HG02763 (cell line): ENCODE data around the gene STK4.
"Not testable (repeated sequence)": the region's sequence is repeated elsewhere in the genome, so short reads cannot be mapped to it uniquely, and the experiment has no call there.

Experiments
- ATAC-seq: cut with Tn5 transposase; IDR thresholded peaks from one replicate; pipeline ENCODE4 v1.9.1; 2021; ENCODE audit warnings: mild to moderate bottlenecking, moderate library complexity; ENCODE audit not compliant: unreplicated experiment

STK4 gene

GRCh38 chr20:45051204-45052060 lies 85.1 kb downstream of the STK4 start:
- ATAC-seq, result no peak

GRCh38 chr20:45052698-45053429 lies 86.6 kb downstream of the STK4 start:
- peak; percentile 55 for ATAC-seq

DNA sequence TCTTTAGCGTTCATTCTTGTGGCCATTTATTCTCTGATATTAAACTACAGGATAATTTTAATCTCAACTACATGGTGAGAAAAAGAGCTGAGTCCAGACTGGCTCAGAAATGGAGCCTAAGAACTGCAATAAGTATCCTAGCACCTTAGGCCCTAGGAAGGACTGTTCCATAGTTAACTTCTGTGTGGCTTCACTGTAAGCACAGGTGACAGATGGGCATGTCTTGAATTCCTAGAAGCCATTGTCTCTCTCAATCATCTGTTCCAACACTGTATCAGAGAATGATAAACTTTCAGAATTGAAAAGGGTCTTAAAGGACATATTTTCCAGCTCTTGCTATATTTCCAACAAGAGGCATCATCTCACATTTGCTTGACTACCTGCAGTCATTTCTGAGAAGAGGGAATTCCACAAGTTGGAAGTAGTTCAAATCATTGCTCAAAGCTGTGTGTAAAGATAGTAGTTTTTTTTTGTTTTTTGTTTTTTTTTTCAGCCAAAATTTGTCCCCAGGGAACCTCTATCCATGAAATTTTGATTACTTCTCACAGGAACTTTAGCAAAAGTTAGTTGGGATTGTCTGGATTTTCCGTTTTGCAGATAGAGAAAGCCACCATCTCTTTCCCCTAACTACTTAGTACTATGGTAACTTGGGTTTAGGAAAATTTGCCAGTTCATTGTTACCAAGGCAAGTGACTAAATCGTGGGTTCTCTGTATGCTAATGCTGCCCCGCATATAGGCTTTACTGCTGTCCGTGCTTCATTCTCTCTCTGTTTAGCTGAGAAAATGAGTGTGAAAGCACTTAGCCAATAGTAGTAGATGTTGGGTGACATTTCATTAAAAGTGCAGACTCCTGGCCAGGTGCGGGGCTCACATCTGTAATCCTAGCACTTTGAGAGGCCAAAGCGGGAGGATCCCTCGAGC lies 87.4 kb downstream of the STK4 start:
- no peak for ATAC-seq

DNA sequence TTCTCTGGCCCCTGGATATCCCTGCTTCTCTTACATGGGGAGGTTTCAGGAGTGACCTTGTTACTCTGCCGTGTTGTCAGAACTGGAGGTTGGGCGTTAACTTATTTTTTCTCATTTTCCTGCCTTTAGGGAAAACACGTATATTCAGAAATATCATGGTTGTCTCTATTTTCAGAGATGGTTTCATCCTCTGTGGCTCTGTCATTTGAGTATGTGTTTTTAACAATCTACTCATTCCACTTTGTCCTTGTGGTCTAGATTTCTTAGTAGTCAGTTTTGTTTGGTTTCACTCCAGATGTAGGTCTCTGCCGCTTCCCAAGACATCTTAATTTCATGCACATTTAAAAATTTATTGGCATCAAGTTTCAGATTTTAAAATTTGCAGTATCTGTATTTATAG lies 88.7 kb downstream of the STK4 start:
- no peak for ATAC-seq

DNA sequence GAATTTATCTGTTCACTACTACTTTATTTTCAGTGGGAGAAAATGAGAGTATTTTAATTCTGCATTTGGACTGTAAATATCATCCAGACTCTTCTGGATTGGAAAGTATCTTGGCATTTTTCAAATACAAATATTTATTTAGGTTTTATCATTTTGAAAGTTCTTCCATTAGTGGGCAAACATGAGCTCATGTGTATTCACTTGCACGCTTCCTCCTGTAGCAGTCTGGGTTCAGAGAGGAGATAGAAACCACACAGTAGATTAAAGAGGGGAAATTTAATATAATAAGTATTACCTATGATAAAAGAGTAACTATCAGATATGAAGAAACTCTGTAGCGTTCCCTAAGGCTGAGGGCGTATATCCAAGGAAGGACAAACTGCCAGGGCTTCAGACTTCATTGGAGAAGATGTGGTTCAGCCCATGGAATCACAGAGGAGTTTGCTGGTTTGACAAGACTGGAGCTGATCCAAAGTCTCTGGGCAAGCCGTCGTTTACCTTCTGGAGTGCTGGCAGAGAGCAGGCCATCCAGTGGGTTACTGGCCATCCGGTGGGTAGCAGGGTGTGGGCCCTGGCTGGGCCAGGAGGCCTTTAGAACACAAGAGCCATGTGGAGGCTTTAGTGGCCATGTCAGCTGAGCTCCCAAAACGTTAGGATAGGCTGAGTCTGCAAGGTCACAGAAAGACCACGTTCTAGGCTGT lies 90.3 kb downstream of the STK4 start:
- ATAC-seq, result no peak

GRCh38 chr20:45058168-45058850 lies 92.0 kb downstream of the STK4 start:
- ATAC-seq, result no peak

DNA sequence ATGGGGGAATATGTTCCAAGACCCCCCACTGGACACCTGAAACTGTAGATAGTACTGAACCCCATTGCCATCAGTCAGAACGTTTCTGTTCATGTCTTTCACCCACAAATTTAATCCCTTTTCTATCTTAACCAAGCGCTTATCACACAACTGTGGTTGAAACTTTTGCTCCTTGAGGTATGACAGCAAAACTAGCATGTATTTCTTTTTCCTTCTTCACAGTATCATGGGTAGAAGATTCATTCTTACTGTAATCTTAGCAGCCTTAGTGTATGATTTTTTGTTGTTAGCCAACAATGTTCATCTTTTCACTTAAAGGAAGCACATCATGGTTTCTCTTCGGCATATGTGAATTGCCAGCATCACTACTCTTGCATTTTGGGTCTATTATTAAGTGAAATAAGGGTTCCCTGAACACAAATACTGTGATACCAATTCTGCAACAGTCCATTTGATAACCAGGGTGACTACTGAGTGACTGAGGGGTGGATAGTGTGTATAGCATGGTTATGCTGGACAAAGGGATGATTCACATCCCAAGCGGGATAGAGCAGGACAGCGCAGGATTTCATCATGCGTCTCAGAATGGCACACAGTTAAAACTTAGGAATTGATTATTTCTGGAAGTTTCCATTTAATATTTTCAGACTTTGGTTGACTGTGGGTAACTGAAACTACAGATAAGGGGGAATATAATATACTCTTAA lies 92.9 kb downstream of the STK4 start:
- no peak for ATAC-seq

DNA sequence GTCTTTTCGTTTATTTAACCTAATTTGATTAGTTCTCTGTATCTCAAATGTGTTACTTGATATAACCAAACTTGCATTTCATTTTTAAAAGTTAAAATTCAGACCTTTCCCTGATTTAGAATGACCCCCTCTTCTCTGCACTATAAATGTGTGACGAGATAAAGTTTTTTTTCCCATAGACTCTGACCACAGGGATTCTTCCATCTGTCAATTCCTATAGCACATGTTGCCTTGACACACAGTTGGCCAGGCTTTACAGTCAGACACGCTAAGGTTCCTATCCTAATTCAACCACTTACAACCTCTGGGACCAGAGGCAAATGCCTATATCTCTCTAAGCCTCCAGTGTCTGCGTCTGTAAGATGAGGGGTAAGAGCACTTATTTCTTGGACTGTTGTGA lies 94.0 kb downstream of the STK4 start:
- ATAC-seq, result no peak

- no peak for ATAC-seq
Observed at GRCh38 chr20:45061244-45061643, 94.9 kb downstream of the STK4 start.

DNA sequence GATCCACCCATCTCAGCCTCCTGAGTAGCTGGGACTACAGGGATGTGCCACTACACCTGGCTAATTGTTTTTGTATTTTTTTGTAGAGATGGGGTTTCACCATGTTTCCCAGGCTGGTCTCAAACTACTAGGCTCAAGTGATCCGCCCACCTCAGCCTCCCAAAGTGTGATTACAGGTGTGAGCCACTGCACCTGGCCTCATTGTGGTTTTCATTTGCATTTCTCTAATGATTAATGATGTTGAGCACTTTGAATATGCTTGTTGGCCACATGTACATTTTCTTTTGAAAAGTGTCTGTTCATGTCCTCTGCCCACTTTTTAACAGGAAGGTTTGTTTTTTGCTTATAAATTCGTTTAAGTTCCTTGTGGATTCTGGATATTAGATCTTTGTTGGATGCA lies 96.8 kb downstream of the STK4 start:
- not testable (repeated sequence) for ATAC-seq

DNA sequence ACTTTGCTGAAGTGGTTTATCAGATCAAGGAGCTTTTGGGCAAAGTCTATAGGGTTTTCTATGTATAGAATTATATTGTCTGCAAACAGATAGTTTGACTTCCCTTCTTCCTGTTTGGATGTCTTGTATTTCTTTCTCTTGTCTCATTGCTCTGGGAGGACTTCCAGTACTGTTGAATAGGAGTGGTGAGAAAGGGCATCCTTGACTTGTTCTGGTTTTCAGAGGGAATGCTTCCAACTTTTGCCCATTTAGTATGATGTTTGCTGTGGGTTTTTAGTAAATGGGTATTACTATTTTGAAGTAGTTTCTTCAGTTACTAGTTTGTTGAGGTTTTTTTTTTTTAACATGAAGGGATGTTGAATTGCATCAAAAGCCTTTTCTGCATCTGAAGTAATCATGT lies 98.5 kb downstream of the STK4 start:
- ATAC-seq, result no peak

- no peak for ATAC-seq
Observed at GRCh38 chr20:45066372-45066771, 100.1 kb downstream of the STK4 start.

GRCh38 chr20:45067087-45067486 lies 100.8 kb downstream of the STK4 start:
- no peak for ATAC-seq

- ATAC-seq, result no peak
Observed at GRCh38 chr20:45067558-45067957, 101.2 kb downstream of the STK4 start.

- no peak for ATAC-seq
Observed at GRCh38 chr20:45069261-45069660, 102.9 kb downstream of the STK4 start.

DNA sequence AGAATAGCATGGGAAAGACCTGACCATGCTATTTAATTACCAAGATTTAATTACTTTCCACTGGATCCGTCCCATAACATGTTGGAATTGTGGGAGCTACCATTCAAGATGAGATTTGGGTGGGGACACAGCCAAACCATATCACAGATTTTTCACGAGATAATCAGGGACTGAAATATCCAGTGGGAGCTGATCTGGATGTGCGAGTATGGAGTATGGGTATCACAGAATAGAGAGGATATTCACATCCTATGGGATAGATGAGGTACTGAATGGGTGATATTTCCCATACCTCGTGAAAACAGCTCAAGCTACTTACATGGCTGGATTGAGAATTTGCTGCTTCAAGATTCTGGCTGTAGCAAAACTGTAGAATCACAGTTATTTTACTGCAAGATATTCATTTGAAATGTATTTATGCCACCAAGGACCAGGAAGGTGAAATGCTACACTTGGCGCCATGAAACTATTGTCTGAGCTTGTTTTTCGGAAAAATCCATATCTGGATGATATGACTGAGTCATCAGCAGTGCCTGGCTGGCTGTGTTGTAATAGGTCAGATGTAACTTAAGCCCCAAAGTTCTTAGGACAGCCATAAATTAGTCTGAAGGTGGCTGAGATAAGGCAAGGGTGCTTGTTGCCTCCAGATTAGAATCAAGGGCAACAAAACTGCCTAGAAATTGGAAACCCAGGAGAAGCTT lies 104.8 kb downstream of the STK4 start:
- no peak for ATAC-seq

DNA sequence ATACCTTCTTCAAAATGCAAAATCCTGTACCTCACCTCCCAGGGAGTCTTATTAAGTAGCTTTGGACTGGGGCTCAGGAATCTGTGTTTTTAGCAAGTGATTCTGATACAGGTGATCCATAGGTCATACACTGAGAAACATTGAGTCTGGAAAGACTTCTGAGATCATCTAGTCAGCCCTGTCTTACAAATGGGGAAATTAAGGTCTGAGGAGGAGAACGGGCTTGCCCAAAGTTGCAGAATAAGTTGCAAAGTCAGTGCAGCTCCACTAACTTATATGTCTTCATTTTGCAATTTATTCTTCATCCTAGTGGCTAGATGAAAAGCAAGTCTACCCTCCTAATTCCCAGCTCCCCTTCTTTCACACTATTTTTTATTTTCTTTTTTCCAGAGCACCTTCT lies 105.8 kb downstream of the STK4 start:
- no peak for ATAC-seq

DNA sequence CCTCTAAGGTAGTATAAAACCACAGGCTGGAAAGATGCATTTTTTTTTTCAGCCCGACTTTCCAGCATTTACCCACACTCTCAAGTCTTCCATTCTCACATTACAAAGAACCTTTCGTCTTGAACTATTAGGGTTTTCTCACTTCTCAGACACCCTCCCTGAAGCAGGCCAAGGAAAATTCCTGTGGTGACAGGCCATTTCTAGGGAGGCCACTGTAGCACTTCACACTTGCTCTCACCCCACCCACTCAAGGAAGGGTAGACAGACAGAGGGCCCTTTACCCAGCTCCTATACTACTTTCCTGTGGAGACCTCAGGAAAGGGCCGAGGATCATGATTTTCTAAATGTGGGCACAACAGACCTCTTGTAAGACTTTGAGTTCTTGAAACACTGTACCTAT lies 106.9 kb downstream of the STK4 start:
- no peak for ATAC-seq

- ATAC-seq, result no peak
Observed at GRCh38 chr20:45077559-45077958, 111.2 kb downstream of the STK4 start.
